Measurements from ENCODE around the gene UGT2B7. TPM values are rescaled to one million over a fixed set of nuclear protein-coding genes. Genes with fewer than 3 reads are reported as not detected.

Gene UGT2B7
- total and polyA plus RNA-seq, 2 donors (not counting 1 experiment from before 2014, with no cell fraction given) = not detected

DNA sequence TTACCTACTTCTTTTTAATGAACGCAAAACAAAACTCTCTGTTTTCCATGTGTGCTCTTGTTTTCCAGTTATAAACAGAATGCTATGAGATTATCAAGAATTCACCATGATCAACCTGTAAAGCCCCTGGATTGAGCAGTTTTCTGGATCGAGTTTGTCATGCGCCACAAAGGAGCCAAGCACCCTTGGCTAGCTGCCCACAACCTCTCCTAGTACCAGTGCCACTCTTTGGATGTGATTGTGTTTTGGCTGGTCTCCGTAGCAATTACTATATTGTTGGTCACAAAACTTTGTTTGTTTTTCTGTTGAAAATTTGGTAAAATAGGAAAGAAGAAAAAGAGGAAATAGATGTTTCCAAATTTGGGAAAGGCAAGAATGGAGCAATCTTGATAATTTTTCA, 51.1 kb downstream of the UGT2B7 start:
- no peaks in the 10 kb centered on the region for H3K27me3 ChIP-seq (ENCODE audit: control insufficient read depth, insufficient read depth, low read length)
- no peak overlapping the region for H3K27ac ChIP-seq (ENCODE audit: insufficient read depth, low read length)
- no peaks in the 10 kb centered on the region for H3K36me3 ChIP-seq (ENCODE audit: control insufficient read depth, insufficient read depth, low read length)
- no peak overlapping the region for H3K4me3 ChIP-seq (replicated peaks in 1 of 4; ENCODE audit: control extremely low read depth in 1 of 4, insufficient read depth in 1 of 4, low read depth in 3 of 4, low read length in 4 of 4)
- TF ChIP-seq EZH2 (IDR thresholded peaks at IDR 0.05; ENCODE audit: low read length, missing control alignments) = no peak
- TF ChIP-seq, protein P1, sequence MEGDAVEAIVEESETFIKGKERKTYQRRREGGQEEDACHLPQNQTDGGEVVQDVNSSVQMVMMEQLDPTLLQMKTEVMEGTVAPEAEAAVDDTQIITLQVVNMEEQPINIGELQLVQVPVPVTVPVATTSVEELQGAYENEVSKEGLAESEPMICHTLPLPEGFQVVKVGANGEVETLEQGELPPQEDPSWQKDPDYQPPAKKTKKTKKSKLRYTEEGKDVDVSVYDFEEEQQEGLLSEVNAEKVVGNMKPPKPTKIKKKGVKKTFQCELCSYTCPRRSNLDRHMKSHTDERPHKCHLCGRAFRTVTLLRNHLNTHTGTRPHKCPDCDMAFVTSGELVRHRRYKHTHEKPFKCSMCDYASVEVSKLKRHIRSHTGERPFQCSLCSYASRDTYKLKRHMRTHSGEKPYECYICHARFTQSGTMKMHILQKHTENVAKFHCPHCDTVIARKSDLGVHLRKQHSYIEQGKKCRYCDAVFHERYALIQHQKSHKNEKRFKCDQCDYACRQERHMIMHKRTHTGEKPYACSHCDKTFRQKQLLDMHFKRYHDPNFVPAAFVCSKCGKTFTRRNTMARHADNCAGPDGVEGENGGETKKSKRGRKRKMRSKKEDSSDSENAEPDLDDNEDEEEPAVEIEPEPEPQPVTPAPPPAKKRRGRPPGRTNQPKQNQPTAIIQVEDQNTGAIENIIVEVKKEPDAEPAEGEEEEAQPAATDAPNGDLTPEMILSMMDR (conservative IDR thresholded peaks at IDR 0.05 in 1 of 2, IDR thresholded peaks at IDR 0.05 in 1 of 2; ENCODE audit: low read depth in 1 of 2, low read length in 2 of 2) = no peak
- no peaks in the 10 kb centered on the region for H3K79me2 ChIP-seq (ENCODE audit: control insufficient read depth, insufficient read depth, low read length)
- H3K4me2 ChIP-seq (ENCODE audit: extremely low read depth, insufficient read depth, low read length) = no peak overlapping the region
- H3K9me3 ChIP-seq (ENCODE audit: control insufficient read depth, insufficient read depth, low read depth, low read length) = no peaks in the 10 kb centered on the region
- no peak overlapping the region for H2AFZ ChIP-seq (ENCODE audit: low read length)
- H4K20me1 ChIP-seq (ENCODE audit: control insufficient read depth, extremely low read depth, insufficient read depth, low read length) = no peaks in the 10 kb centered on the region
- no peaks in the 10 kb centered on the region for H3K4me1 ChIP-seq (ENCODE audit: control insufficient read depth, extremely low read depth, insufficient read depth, low read length)
- no peak for DNase-seq (ENCODE audit: low read depth in 2 of 2)
- no peak overlapping the region for H3K9ac ChIP-seq (ENCODE audit: insufficient read depth, low read length)

DNA sequence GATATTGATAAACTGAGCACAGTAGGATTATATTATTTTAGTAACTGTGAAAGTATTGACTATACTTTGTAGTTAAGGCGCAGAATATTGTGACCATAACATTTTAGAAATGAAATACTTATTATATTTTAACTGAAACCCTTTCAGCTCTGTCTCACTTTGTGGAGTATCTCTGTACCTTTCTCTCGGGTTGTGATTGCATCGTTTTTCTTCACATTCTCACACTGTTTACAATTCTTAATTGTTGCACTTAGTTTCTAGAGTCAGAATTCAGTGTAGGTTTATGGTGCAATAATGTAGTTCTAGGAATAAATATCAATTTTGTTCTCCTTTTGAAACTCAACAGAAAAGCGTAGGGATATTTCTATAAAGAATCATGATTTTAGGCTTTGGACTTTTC, 57.7 kb downstream of the UGT2B7 start:
- no peak for TF ChIP-seq EZH2 (IDR thresholded peaks at IDR 0.05; ENCODE audit: low read length, missing control alignments)
- Histone ChIP-seq H3K4me3 (replicated peaks in 1 of 4; ENCODE audit: control extremely low read depth in 1 of 4, insufficient read depth in 1 of 4, low read depth in 3 of 4, low read length in 4 of 4) (no peak overlapping the region), H3K9me3 (ENCODE audit: control insufficient read depth, insufficient read depth, low read depth, low read length) (no peaks in the 10 kb centered on the region), H3K36me3 (ENCODE audit: control insufficient read depth, insufficient read depth, low read length) (no peaks in the 10 kb centered on the region), H3K9ac (ENCODE audit: insufficient read depth, low read length) (no peak overlapping the region), H4K20me1 (ENCODE audit: control insufficient read depth, extremely low read depth, insufficient read depth, low read length) (no peaks in the 10 kb centered on the region), H2AFZ (ENCODE audit: low read length) (no peak overlapping the region), H3K27ac (ENCODE audit: insufficient read depth, low read length) (no peak overlapping the region), H3K79me2 (ENCODE audit: control insufficient read depth, insufficient read depth, low read length) (no peaks in the 10 kb centered on the region), H3K4me1 (ENCODE audit: control insufficient read depth, extremely low read depth, insufficient read depth, low read length) (no peaks in the 10 kb centered on the region), H3K27me3 (ENCODE audit: control insufficient read depth, insufficient read depth, low read length) (no peaks in the 10 kb centered on the region), H3K4me2 (ENCODE audit: extremely low read depth, insufficient read depth, low read length) (no peak overlapping the region)
- DNase-seq (ENCODE audit: low read depth in 2 of 2) = no peak

DNA sequence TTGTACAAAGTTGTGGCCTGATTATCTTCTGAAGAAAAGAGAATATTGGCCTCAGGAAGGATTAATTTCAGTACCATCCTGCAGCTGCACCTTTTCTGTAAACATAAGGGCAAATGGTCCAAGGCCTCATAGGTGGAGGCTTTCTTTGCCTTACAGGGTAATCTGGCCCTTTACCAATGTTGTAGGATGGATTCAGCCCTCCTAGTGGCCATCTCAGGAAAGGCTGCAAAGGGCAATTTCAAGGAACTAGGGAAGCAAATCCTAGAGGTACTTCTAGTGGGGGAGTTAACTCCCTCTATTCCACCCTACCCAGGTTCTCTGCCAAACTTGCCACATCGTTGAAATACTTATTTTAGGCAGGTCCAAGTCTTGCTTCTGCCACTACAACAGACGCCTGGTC, 60.6 kb downstream of the UGT2B7 start:
- Histone ChIP-seq H3K9ac (ENCODE audit: insufficient read depth, low read length) (no peak overlapping the region), H3K4me3 (replicated peaks in 1 of 4; ENCODE audit: control extremely low read depth in 1 of 4, insufficient read depth in 1 of 4, low read depth in 3 of 4, low read length in 4 of 4) (no peak overlapping the region), H3K4me2 (ENCODE audit: extremely low read depth, insufficient read depth, low read length) (no peak overlapping the region), H3K27me3 (ENCODE audit: control insufficient read depth, insufficient read depth, low read length) (no peaks in the 10 kb centered on the region), H3K79me2 (ENCODE audit: control insufficient read depth, insufficient read depth, low read length) (no peaks in the 10 kb centered on the region), H3K4me1 (ENCODE audit: control insufficient read depth, extremely low read depth, insufficient read depth, low read length) (no peaks in the 10 kb centered on the region), H3K9me3 (ENCODE audit: control insufficient read depth, insufficient read depth, low read depth, low read length) (no peaks in the 10 kb centered on the region), H3K36me3 (ENCODE audit: control insufficient read depth, insufficient read depth, low read length) (no peaks in the 10 kb centered on the region), H3K27ac (ENCODE audit: insufficient read depth, low read length) (no peak overlapping the region), H2AFZ (ENCODE audit: low read length) (no peak overlapping the region), H4K20me1 (ENCODE audit: control insufficient read depth, extremely low read depth, insufficient read depth, low read length) (no peaks in the 10 kb centered on the region)
- TF ChIP-seq, protein P1 (conservative IDR thresholded peaks at IDR 0.05 in 1 of 2, IDR thresholded peaks at IDR 0.05 in 1 of 2; ENCODE audit: low read depth in 1 of 2, low read length in 2 of 2) = no peak
- TF ChIP-seq EZH2 (IDR thresholded peaks at IDR 0.05; ENCODE audit: low read length, missing control alignments) = no peak
- DNase-seq (ENCODE audit: low read depth in 2 of 2) = no peak

Other genes starting within 250 kb of the UGT2B7 start
- gene UGT2A3, start 144.7 kb upstream of the UGT2B7 start, total RNA-seq = not detected in 2 replicates
- gene UGT2A3, start 144.7 kb upstream of the UGT2B7 start, polyA plus RNA-seq = not detected in 2 replicates
- not detected in 2 replicates for gene UGT2B11, start 118.3 kb downstream of the UGT2B7 start, total RNA-seq
- not detected in 2 replicates for gene UGT2B11, start 118.3 kb downstream of the UGT2B7 start, polyA plus RNA-seq
- gene UGT2B28, start 184.0 kb downstream of the UGT2B7 start, total RNA-seq = not detected in 2 replicates
- not detected in 2 replicates for gene UGT2B28, start 184.0 kb downstream of the UGT2B7 start, polyA plus RNA-seq

Data from fibroblast of lung (primary cell).